HCT116 (cell line): ENCODE results near the gene AADACL3. TPM values are rescaled to one million over a fixed set of nuclear protein-coding genes. Genes with fewer than 3 reads are reported as not detected.

ENCODE experiments used
- ATAC-seq: fragments of 200-7000 bp; cut with Tn5 transposase; 2 replicates; pipeline ENCODE4 v1.9.1; 2020; ENCODE audit warnings: mild to moderate bottlenecking, moderate library complexity
- BruUV-seq: library from RNA; stranded (reverse); fragments of 400-500 nt; replicated peaks from 2 replicates; lab custom pipeline; 2021; lab: Mats Ljungman, UMichigan
- CTCF ChIA-PET: fragments of 300-600 bp; sonication (Branson Sonifier 250); formaldehyde crosslinking; loops from one replicate; lab custom pipeline; 2021; ENCODE audit warnings: antibody characterized with exemption; lab: Charles Lee
- POLR2A ChIA-PET: fragments of 300-600, 350-600 bp; sonication (Branson Sonifier 250); formaldehyde crosslinking; loops from one replicate; lab custom pipeline; 2021; ENCODE audit warnings: antibody characterized with exemption; lab: Charles Lee
- RAD21 ChIA-PET, 2 experiments: fragments of 300-600 bp; sonication (Branson Sonifier 250); formaldehyde crosslinking; loops; one replicate each; lab custom pipeline; 2023; ENCODE audit warnings: low total read pairs in 2 of 2; ENCODE audit not compliant: uncharacterized antibody in 2 of 2, unreplicated experiment in 2 of 2, low non-redundant PET in 1 of 2; lab: Charles Lee
- DNase-seq: peaks from one replicate; pipeline ENCODE4 v3.0.0-alpha.2; 2010; ENCODE audit warnings: low read depth, low spot score
- H2AFZ ChIP-seq: fragments of 200-600 bp; shearing (Covaris generic), sonication (generic); 2 replicates; pipeline ENCODE4 v1.6.1; 2017; ENCODE audit warnings: low read depth, mixed run types, mixed read lengths, antibody characterized with exemption, low read length; ENCODE audit not compliant: poor library complexity, severe bottlenecking
- H3K27ac ChIP-seq: 2 replicates; pipeline ENCODE4 v1.5.1; 2012; ENCODE audit warnings: low read depth, low read length
- H3K27me3 ChIP-seq: fragments of 200-600 bp; sonication (generic); 2 replicates; pipeline ENCODE4 v1.6.1; 2016; ENCODE audit warnings: mixed run types, low read length, mixed read lengths; ENCODE audit not compliant: insufficient read depth
- H3K36me3 ChIP-seq, 2 experiments: fragments of 200-500 bp in 1 of 2; fragments of 200-600 bp in 1 of 2; sonication (Bioruptor generic) in 1 of 2; sonication (generic) in 1 of 2; 2 replicates each; pipeline versions ENCODE4 v1.5.1 to v1.6.1; 2014 to 2016; ENCODE audit warnings: low read length in 2 of 2, inconsistent platforms in 1 of 2, mixed read lengths in 1 of 2, mixed run types in 1 of 2; ENCODE audit not compliant: insufficient read depth in 2 of 2, control insufficient read depth in 1 of 2
- H3K4me1 ChIP-seq, 2 experiments: fragments of 200-600 bp in 1 of 2; sonication (generic) in 1 of 2; 2 replicates each; pipeline versions ENCODE4 v1.5.1 to v1.6.1; 2012 to 2017; ENCODE audit warnings: low read length in 2 of 2, inconsistent platforms in 1 of 2, mild to moderate bottlenecking in 1 of 2, mixed read lengths in 1 of 2, mixed run types in 1 of 2, moderate library complexity in 1 of 2; ENCODE audit not compliant: insufficient read depth in 2 of 2, control insufficient read depth in 1 of 2
- H3K4me2 ChIP-seq: fragments of 200-600 bp; sonication (generic); 2 replicates; pipeline ENCODE4 v1.6.1; 2017; ENCODE audit warnings: mixed run types, low read length, mixed read lengths
- H3K4me3 ChIP-seq, 2 experiments: fragments of 200-600 bp in 1 of 2; sonication (generic) in 1 of 2; replicated peaks in 1 of 2; 2 replicates each; pipeline ENCODE4 v1.5.1; 2011 to 2016; ENCODE audit warnings: low read length in 2 of 2, control low read depth in 1 of 2, low read depth in 1 of 2, mild to moderate bottlenecking in 1 of 2, mixed read lengths in 1 of 2, mixed run types in 1 of 2
- H3K79me2 ChIP-seq: fragments of 200-600 bp; sonication (generic); 2 replicates; pipeline ENCODE4 v1.6.1; 2017; ENCODE audit warnings: mild to moderate bottlenecking, mixed run types, low read length, moderate library complexity, mixed read lengths; ENCODE audit not compliant: insufficient read depth
- H3K9ac ChIP-seq: fragments of 200-600 bp; sonication (generic); 2 replicates; pipeline ENCODE4 v1.6.1; 2016; ENCODE audit warnings: low read length, mixed read lengths
- H3K9me2 ChIP-seq: fragments of 200-600 bp; sonication (generic), shearing (Covaris generic); 2 replicates; pipeline ENCODE4 v1.6.1; 2017; ENCODE audit warnings: mixed run types, mild to moderate bottlenecking, moderate library complexity; ENCODE audit not compliant: insufficient read depth
- H3K9me3 ChIP-seq, 2 experiments: fragments of 200-500 bp in 1 of 2; fragments of 200-600 bp in 1 of 2; sonication (Bioruptor generic) in 1 of 2; sonication (generic) in 1 of 2; 2 replicates each; pipeline ENCODE4 v1.6.1; 2014 to 2017; ENCODE audit warnings: low read length in 2 of 2, mixed read lengths in 2 of 2, inconsistent platforms in 1 of 2, low read depth in 1 of 2, mild to moderate bottlenecking in 1 of 2, mixed run types in 1 of 2, moderate library complexity in 1 of 2; ENCODE audit not compliant: control insufficient read depth in 1 of 2, insufficient read depth in 1 of 2
- H4K20me1 ChIP-seq: fragments of 200-600 bp; sonication (generic), shearing (Covaris generic); 2 replicates; pipeline ENCODE4 v1.6.1; 2017; ENCODE audit warnings: mixed run types, mild to moderate bottlenecking, moderate library complexity; ENCODE audit not compliant: insufficient read depth
- CBX3 ChIP-seq: IDR thresholded peaks from 2 replicates; pipeline ENCODE4 v1.6.1; 2012; ENCODE audit warnings: low read depth
- EGR1 ChIP-seq: IDR thresholded peaks from 2 replicates; pipeline ENCODE4 v1.6.1; 2012; ENCODE audit warnings: low read depth
- ELF1 ChIP-seq: IDR thresholded peaks from 2 replicates; pipeline ENCODE4 v1.6.1; 2012; ENCODE audit warnings: low read depth, borderline replicate concordance
- EZH2 ChIP-seq: fragments of 200-600 bp; sonication (generic); IDR thresholded peaks from 2 replicates; pipeline ENCODE4 v1.6.1; 2017; ENCODE audit warnings: antibody characterized with exemption, mixed run types
- EZH2phosphoT487 ChIP-seq: fragments of 200-600 bp; IDR thresholded peaks from 2 replicates; pipeline ENCODE4 v1.6.1; 2018; ENCODE audit warnings: antibody characterized with exemption, borderline replicate concordance
- FOSL1 ChIP-seq: IDR thresholded peaks from 2 replicates; pipeline ENCODE4 v1.6.1; 2012; ENCODE audit warnings: low read depth
- JUND ChIP-seq: IDR thresholded peaks from 2 replicates; pipeline ENCODE4 v1.6.1; 2012
- POLR2A ChIP-seq: IDR thresholded peaks from 2 replicates; pipeline ENCODE4 v1.7.0; 2011; ENCODE audit warnings: borderline replicate concordance; ENCODE audit not compliant: insufficient read depth, insufficient read length; ENCODE audit errors: extremely low read depth
- RAD21 ChIP-seq: IDR thresholded peaks from 2 replicates; pipeline ENCODE4 v1.6.1; 2012; ENCODE audit warnings: low read depth, mild to moderate bottlenecking
- YY1 ChIP-seq: IDR thresholded peaks from 2 replicates; pipeline ENCODE4 v1.6.1; 2011; ENCODE audit warnings: low read length, low read depth, moderate library complexity, mild to moderate bottlenecking; ENCODE audit not compliant: insufficient replicate concordance; ENCODE audit errors: extremely low read depth
- ZFX ChIP-seq: fragments of 450-650 bp; IDR thresholded peaks from 2 replicates; pipeline ENCODE4 v1.6.1; 2017
- ZNF274 ChIP-seq: fragments of 200-500 bp; sonication (Bioruptor generic); IDR thresholded peaks from 2 replicates; pipeline ENCODE4 v1.6.1; 2014; ENCODE audit warnings: mild to moderate bottlenecking, low read depth, low read length, inconsistent platforms
- intact Hi-C: fragments of 100-400 bp; cut with micrococcal nuclease; formaldehyde crosslinking; loops from 2 replicates; pipeline ENCODE4 v1.10.0; 2022
- total RNA-seq: library from RNA; stranded (reverse); gene quantifications from one replicate; pipeline ENCODE4 v1.2.1, GENCODE V29; 2021; ENCODE audit not compliant: unreplicated experiment
- TF ChIP-seq, protein P1 (sequence below): IDR thresholded peaks from 2 replicates; pipeline ENCODE4 v1.6.1; 2012
- TF ChIP-seq, protein P2 (sequence below): IDR thresholded peaks from 2 replicates; pipeline ENCODE4 v1.6.1; 2012
- TF ChIP-seq, protein P3 (sequence below), 3 experiments: fragments of 200-600 bp in 1 of 3; sonication (generic) in 1 of 3; IDR thresholded peaks in 2 of 3; conservative IDR thresholded peaks in 1 of 3; 2 replicates each; pipeline ENCODE4 v1.5.1; 2012 to 2017; ENCODE audit warnings: low read depth in 2 of 3, low read length in 2 of 3, antibody characterized with exemption in 1 of 3, borderline replicate concordance in 1 of 3, control low read depth in 1 of 3, mild to moderate bottlenecking in 1 of 3, mixed read lengths in 1 of 3, mixed run types in 1 of 3, moderate library complexity in 1 of 3; ENCODE audit not compliant: insufficient read depth in 1 of 3
- TF ChIP-seq, protein P4 (sequence below): IDR thresholded peaks from 2 replicates; pipeline ENCODE4 v1.6.1; 2011; ENCODE audit warnings: mild to moderate bottlenecking, low read length, moderate library complexity; ENCODE audit not compliant: insufficient replicate concordance; ENCODE audit errors: extremely low read depth

The AADACL3 gene
- total RNA-seq, 1 experiment from 2014 or later: not detected

DNA sequence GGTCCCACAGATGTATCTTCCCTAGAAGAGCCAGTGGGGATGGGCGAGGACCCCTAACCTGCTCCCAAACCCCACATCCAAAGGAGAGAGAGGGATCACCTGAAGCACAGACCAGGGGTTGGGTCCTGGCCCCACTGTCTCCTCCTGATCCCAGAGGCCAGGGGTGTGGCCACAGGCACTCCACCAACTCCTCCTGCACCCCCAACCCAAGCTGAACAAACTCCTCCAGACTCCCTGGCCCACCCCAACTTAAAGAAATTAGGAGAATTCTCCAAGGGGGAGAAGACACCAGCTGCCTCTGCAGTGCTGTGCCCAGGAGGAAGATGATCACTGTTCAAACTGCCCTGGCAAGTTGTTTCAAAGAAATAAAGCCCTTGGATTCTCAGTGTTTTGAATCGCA, 53.1 kb downstream of the AADACL3 start:
- ChIA-PET CTCF (no interaction called here), RAD21 (no interaction called here), POLR2A (no interaction called here)
- Histone ChIP-seq H2AFZ (no peak overlapping the region), H3K4me2 (no peak overlapping the region), H3K9me2 (no peaks in the 10 kb centered on the region), H3K9me3 (no peaks in the 10 kb centered on the region), H3K27ac (no peak overlapping the region), H3K9ac (no peak overlapping the region), H4K20me1 (no peaks in the 10 kb centered on the region), H3K27me3 (peaks cover 6% of the 10 kb centered on the region; the same call in 1 of the 2 replicates), H3K36me3 (no peaks in the 10 kb centered on the region), H3K79me2 (no peaks in the 10 kb centered on the region), H3K4me1 (no peaks in the 10 kb centered on the region), H3K4me3 (no peak overlapping the region)
- TF ChIP-seq CBX3: no peak
- no peak for TF ChIP-seq EGR1
- no peak for TF ChIP-seq EZH2phosphoT487
- TF ChIP-seq JUND: no peak
- no peak for TF ChIP-seq RAD21
- TF ChIP-seq FOSL1: no peak
- no peak for TF ChIP-seq ELF1
- no peak for TF ChIP-seq EZH2
- TF ChIP-seq, protein P1, sequence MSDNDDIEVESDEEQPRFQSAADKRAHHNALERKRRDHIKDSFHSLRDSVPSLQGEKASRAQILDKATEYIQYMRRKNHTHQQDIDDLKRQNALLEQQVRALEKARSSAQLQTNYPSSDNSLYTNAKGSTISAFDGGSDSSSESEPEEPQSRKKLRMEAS: no peak
- TF ChIP-seq POLR2A: no peak
- TF ChIP-seq ZNF274: no peak
- DNase-seq: no peak
- no peak for ATAC-seq
- no TSS peak for BruUV-seq
- intact Hi-C loops: no loop called here

DNA sequence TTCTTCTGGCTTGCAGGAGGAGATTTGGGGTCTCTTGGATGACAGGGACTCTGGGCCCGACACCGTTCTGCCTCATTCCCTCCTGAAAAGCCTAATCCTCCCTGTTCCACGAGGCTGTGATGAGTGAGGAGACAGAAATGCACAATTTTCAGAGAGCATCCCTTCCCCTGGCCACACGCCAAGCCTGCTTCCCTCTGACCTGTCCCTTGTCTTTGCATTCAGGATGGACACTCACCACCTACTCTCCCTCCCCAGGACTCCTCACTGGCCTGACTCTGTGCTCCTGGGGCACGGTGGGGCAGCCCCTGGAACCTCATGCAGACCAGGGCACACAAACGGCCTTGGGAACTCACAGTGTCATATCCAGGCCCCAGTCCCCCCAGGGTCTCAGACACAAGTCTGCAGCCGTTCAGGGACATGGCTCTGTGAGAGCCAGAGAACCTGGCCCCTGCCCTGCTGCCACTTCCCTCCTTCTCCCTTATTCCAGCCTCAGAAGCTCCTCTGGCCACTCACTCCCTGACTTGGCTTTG, 54.1 kb downstream of the AADACL3 start:
- no peak overlapping the region for H3K27ac ChIP-seq
- no peaks in the 10 kb centered on the region for H3K9me2 ChIP-seq
- no peaks in the 10 kb centered on the region for H3K36me3 ChIP-seq
- no peak overlapping the region for H3K4me3 ChIP-seq
- no peaks in the 10 kb centered on the region for H3K79me2 ChIP-seq
- no TSS peak for BruUV-seq
- H3K27me3 ChIP-seq: peaks cover 6% of the 10 kb centered on the region; the same call in 1 of the 2 replicates
- POLR2A ChIA-PET: no interaction called here
- CTCF ChIA-PET: no interaction called here
- RAD21 ChIA-PET: no interaction called here
- H3K9ac ChIP-seq: no peak overlapping the region
- H3K4me2 ChIP-seq: no peak overlapping the region
- H2AFZ ChIP-seq: no peak overlapping the region
- DNase-seq (no peak), ATAC-seq (no peak)
- intact Hi-C loops: loop anchor here (10.0 kb wide), 1 partner anchor 495 kb away; no protein-coding TSS in a partner anchor
- no peaks in the 10 kb centered on the region for H3K4me1 ChIP-seq
- no peaks in the 10 kb centered on the region for H3K9me3 ChIP-seq
- H4K20me1 ChIP-seq: no peaks in the 10 kb centered on the region
- TF ChIP-seq POLR2A (no peak), ZFX (no peak), YY1 (no peak), EGR1 (no peak), FOSL1 (no peak), ZNF274 (no peak), RAD21 (no peak), CBX3 (no peak), EZH2 (no peak)
- TF ChIP-seq, protein P2, sequence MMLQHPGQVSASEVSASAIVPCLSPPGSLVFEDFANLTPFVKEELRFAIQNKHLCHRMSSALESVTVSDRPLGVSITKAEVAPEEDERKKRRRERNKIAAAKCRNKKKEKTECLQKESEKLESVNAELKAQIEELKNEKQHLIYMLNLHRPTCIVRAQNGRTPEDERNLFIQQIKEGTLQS: no peak
- TF ChIP-seq, protein P3, sequence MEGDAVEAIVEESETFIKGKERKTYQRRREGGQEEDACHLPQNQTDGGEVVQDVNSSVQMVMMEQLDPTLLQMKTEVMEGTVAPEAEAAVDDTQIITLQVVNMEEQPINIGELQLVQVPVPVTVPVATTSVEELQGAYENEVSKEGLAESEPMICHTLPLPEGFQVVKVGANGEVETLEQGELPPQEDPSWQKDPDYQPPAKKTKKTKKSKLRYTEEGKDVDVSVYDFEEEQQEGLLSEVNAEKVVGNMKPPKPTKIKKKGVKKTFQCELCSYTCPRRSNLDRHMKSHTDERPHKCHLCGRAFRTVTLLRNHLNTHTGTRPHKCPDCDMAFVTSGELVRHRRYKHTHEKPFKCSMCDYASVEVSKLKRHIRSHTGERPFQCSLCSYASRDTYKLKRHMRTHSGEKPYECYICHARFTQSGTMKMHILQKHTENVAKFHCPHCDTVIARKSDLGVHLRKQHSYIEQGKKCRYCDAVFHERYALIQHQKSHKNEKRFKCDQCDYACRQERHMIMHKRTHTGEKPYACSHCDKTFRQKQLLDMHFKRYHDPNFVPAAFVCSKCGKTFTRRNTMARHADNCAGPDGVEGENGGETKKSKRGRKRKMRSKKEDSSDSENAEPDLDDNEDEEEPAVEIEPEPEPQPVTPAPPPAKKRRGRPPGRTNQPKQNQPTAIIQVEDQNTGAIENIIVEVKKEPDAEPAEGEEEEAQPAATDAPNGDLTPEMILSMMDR (IDR thresholded peaks at IDR 0.05 in 2 of 3, conservative IDR thresholded peaks at IDR 0.05 in 1 of 3; ENCODE audit: borderline replicate concordance in 1 of 3, insufficient read depth in 1 of 3, low read depth in 2 of 3, low read length in 2 of 3): no peak
- TF ChIP-seq, protein P4, sequence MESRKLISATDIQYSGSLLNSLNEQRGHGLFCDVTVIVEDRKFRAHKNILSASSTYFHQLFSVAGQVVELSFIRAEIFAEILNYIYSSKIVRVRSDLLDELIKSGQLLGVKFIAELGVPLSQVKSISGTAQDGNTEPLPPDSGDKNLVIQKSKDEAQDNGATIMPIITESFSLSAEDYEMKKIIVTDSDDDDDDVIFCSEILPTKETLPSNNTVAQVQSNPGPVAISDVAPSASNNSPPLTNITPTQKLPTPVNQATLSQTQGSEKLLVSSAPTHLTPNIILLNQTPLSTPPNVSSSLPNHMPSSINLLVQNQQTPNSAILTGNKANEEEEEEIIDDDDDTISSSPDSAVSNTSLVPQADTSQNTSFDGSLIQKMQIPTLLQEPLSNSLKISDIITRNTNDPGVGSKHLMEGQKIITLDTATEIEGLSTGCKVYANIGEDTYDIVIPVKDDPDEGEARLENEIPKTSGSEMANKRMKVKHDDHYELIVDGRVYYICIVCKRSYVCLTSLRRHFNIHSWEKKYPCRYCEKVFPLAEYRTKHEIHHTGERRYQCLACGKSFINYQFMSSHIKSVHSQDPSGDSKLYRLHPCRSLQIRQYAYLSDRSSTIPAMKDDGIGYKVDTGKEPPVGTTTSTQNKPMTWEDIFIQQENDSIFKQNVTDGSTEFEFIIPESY: no peak
- TF ChIP-seq, protein P1: no peak
